OCI-LY1 (cell line): ENCODE data around the gene PDIK1L.

Source experiments
- H2AFZ ChIP-seq: fragments of 200-600 bp; sonication (generic), shearing (Covaris generic); 2 replicates; pipeline ENCODE4 v1.6.0; 2014; ENCODE audit warnings: antibody characterized with exemption, mild to moderate bottlenecking, low read length
- H3F3A ChIP-seq: fragments of 200-600 bp; sonication (generic), shearing (Covaris generic); 2 replicates; pipeline ENCODE4 v1.6.0; 2014; ENCODE audit warnings: mild to moderate bottlenecking, antibody characterized with exemption, low read length, moderate library complexity; ENCODE audit not compliant: insufficient read depth
- H3K27ac ChIP-seq: fragments of 200-600 bp; sonication (generic); 2 replicates; pipeline ENCODE4 v1.5.1; 2014; ENCODE audit warnings: low read length, mixed run types, mild to moderate bottlenecking, low read depth; ENCODE audit not compliant: poor library complexity, severe bottlenecking
- H3K27me3 ChIP-seq: fragments of 200-600 bp; sonication (generic); 2 replicates; pipeline ENCODE4 v1.6.0; 2014; ENCODE audit warnings: antibody characterized with exemption, mild to moderate bottlenecking, low read length, moderate library complexity; ENCODE audit not compliant: insufficient read depth
- H3K36me3 ChIP-seq: fragments of 200-600 bp; sonication (generic); 2 replicates; pipeline ENCODE4 v1.6.1; 2014; ENCODE audit warnings: mild to moderate bottlenecking, antibody characterized with exemption, low read length, moderate library complexity, mixed read lengths; ENCODE audit not compliant: insufficient read depth
- H3K4me1 ChIP-seq: fragments of 200-600 bp; sonication (generic); 2 replicates; pipeline ENCODE4 v1.5.1; 2014; ENCODE audit warnings: mild to moderate bottlenecking, low read length, moderate library complexity; ENCODE audit not compliant: insufficient read depth, severe bottlenecking
- H3K4me2 ChIP-seq: fragments of 200-600 bp; sonication (generic), shearing (Covaris generic); 2 replicates; pipeline ENCODE4 v1.6.1; 2014; ENCODE audit warnings: low read length
- H3K4me3 ChIP-seq: fragments of 200-600 bp; sonication (generic); 2 replicates; pipeline ENCODE4 v1.5.1; 2014; ENCODE audit warnings: low read length, low read depth, mild to moderate bottlenecking, mixed read lengths; ENCODE audit not compliant: poor library complexity, severe bottlenecking
- H3K79me2 ChIP-seq: fragments of 200-600 bp; shearing (Covaris generic); 2 replicates; pipeline ENCODE4 v1.6.1; 2016; ENCODE audit warnings: mixed run types, low read length, mixed read lengths; ENCODE audit not compliant: insufficient read depth
- H3K9ac ChIP-seq: fragments of 200-600 bp; sonication (generic), shearing (Covaris generic); 2 replicates; pipeline ENCODE4 v1.6.1; 2014; ENCODE audit warnings: mild to moderate bottlenecking, low read length, mixed read lengths
- H3K9me2 ChIP-seq: fragments of 200-600 bp; sonication (generic), shearing (Covaris generic); 2 replicates; pipeline ENCODE4 v1.6.1; 2014; ENCODE audit warnings: low read depth, mild to moderate bottlenecking, low read length, mixed read lengths
- H3K9me3 ChIP-seq: fragments of 200-600 bp; shearing (Covaris generic); 2 replicates; pipeline ENCODE4 v1.6.1; 2014; ENCODE audit warnings: low read length, mixed read lengths
- H4K20me1 ChIP-seq: fragments of 200-600 bp; sonication (generic), shearing (Covaris generic); 2 replicates; pipeline ENCODE4 v1.6.0; 2016; ENCODE audit warnings: mild to moderate bottlenecking, low read length; ENCODE audit not compliant: insufficient read depth
- EZH2 ChIP-seq: fragments of 200-600 bp; sonication (generic), shearing (Covaris generic); IDR thresholded peaks from 2 replicates; pipeline ENCODE4 v1.8.0; 2017; ENCODE audit warnings: borderline replicate concordance, mixed run types, mild to moderate bottlenecking, antibody characterized with exemption, low read length, moderate library complexity, mixed read lengths
- TF ChIP-seq, protein P1 (sequence below): fragments of 200-600 bp; sonication (generic), shearing (Covaris generic); IDR thresholded peaks from 2 replicates; pipeline ENCODE4 v1.5.1; 2017; ENCODE audit warnings: mild to moderate bottlenecking, antibody characterized with exemption, low read length, moderate library complexity, mixed read lengths

PDIK1L gene

DNA sequence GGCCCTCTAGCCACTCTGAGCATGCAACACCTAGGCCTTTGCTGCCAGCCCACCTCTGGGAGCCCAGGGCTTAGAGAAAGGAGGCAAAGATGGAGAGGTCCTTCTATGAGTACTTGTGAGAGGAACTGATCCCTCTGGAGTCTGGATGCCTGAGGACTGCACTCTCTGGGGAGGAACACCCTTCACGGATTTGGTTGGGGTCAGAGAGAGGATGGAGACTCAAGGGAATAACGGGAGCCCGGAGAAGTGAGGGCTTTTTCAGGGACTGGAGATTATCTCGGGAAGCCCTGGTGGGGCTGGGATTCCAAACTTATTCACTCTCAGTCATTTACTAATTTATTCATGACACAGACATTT is 57.6 kb downstream of the PDIK1L start:
- TF ChIP-seq EZH2 = no peak
- TF ChIP-seq, protein P1, sequence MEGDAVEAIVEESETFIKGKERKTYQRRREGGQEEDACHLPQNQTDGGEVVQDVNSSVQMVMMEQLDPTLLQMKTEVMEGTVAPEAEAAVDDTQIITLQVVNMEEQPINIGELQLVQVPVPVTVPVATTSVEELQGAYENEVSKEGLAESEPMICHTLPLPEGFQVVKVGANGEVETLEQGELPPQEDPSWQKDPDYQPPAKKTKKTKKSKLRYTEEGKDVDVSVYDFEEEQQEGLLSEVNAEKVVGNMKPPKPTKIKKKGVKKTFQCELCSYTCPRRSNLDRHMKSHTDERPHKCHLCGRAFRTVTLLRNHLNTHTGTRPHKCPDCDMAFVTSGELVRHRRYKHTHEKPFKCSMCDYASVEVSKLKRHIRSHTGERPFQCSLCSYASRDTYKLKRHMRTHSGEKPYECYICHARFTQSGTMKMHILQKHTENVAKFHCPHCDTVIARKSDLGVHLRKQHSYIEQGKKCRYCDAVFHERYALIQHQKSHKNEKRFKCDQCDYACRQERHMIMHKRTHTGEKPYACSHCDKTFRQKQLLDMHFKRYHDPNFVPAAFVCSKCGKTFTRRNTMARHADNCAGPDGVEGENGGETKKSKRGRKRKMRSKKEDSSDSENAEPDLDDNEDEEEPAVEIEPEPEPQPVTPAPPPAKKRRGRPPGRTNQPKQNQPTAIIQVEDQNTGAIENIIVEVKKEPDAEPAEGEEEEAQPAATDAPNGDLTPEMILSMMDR = no peak
- Histone ChIP-seq H4K20me1 (no peaks in the 10 kb centered on the region), H3K27ac (no peak overlapping the region), H3K79me2 (no peaks in the 10 kb centered on the region), H3K9ac (no peak overlapping the region), H3K4me1 (peaks cover 19% of the 10 kb centered on the region), H3K4me3 (peak overlapping the region; percentile 79), H3K27me3 (no peaks in the 10 kb centered on the region; the same call in 1 of the 2 replicates), H2AFZ (no peak overlapping the region), H3K4me2 (peak overlapping the region; percentile 94), H3K9me2 (no peaks in the 10 kb centered on the region), H3F3A (no peaks in the 10 kb centered on the region), H3K9me3 (no peaks in the 10 kb centered on the region), H3K36me3 (peaks cover 9% of the 10 kb centered on the region)

- peaks cover 9% of the 10 kb centered on the region for H3K36me3 ChIP-seq
- H3F3A ChIP-seq = no peaks in the 10 kb centered on the region
- no peak within 1 kb of the TSS for H2AFZ ChIP-seq
- TF ChIP-seq, protein P1 = peak; percentile 80
- no peak for TF ChIP-seq EZH2
- no peak within 1 kb of the TSS for H3K27ac ChIP-seq
- peak within 1 kb of the TSS; percentile 79 for H3K4me3 ChIP-seq
- H3K9ac ChIP-seq = peak within 1 kb of the TSS; percentile 82
- H3K4me2 ChIP-seq = peak within 1 kb of the TSS; percentile 94
- no peaks in the 10 kb centered on the region for H3K9me3 ChIP-seq
- H3K27me3 ChIP-seq = no peaks in the 10 kb centered on the region; the same call in 1 of the 2 replicates
- H3K79me2 ChIP-seq = no peaks in the 10 kb centered on the region
- H3K9me2 ChIP-seq = no peaks in the 10 kb centered on the region
- H3K4me1 ChIP-seq = peaks cover 16% of the 10 kb centered on the region
- no peaks in the 10 kb centered on the region for H4K20me1 ChIP-seq
Observed at GRCh38 chr1:26169669-26170471, 58.2 kb downstream of the PDIK1L start, which contains the start of gene ZNF593. Gene ZNF593, plus strand, starts transcription at chr1:26169908. Its CDS starts 76 bp downstream, at chr1:26169984.

DNA sequence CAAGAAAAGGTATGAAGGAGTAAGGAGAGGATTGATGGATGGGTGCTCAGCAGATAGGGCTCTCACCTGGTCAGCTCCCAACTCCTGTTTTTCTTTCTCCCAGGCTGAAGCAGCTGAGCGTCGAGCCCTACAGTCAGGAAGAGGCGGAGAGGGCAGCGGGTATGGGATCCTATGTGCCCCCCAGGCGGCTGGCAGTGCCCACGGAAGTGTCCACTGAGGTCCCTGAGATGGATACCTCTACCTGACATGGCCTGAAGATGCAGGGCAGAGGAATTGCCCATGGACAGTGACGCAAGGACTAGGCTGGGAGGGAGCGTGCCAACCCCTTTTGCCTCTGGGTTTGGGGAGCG is 58.8 kb downstream of the PDIK1L start:
- Histone ChIP-seq H3K9me3 (no peaks in the 10 kb centered on the region), H3K4me1 (peaks cover 16% of the 10 kb centered on the region), H2AFZ (no peak overlapping the region), H3K9ac (peak overlapping the region; percentile 82), H3F3A (no peaks in the 10 kb centered on the region), H3K9me2 (no peaks in the 10 kb centered on the region), H3K27me3 (no peaks in the 10 kb centered on the region; the same call in 1 of the 2 replicates), H4K20me1 (no peaks in the 10 kb centered on the region), H3K36me3 (peaks cover 9% of the 10 kb centered on the region), H3K4me2 (peak overlapping the region; percentile 94), H3K27ac (no peak overlapping the region), H3K4me3 (peak overlapping the region; percentile 79), H3K79me2 (no peaks in the 10 kb centered on the region)
- no peak for TF ChIP-seq EZH2
- TF ChIP-seq, protein P1 = no peak
